ENCODE results near the gene PELI2.

The PELI2 gene

GRCh38 chr14:56241461-56241860 lies 123.2 kb downstream of the PELI2 start:
- DNase-seq, result no peak
- H3K4me1 ChIP-seq, result no peaks in the 10 kb centered on the region

GRCh38 chr14:56243110-56243509 lies 124.9 kb downstream of the PELI2 start:
- Histone ChIP-seq H3K4me1 (no peaks in the 10 kb centered on the region), H3K27me3 (no peaks in the 10 kb centered on the region), H3K36me3 (no peaks in the 10 kb centered on the region), H3K4me3 (ENCODE audit: low read depth, low read length) (no peak overlapping the region), H3K9me3 (no peaks in the 10 kb centered on the region)
- TF ChIP-seq CTCF (IDR thresholded peaks at IDR 0.05; ENCODE audit: low read depth, low read length), result no peak
- DNase-seq, result no peak

More at GRCh38 chr14:56241461-56241860, 123.2 kb downstream of the PELI2 start:
- no peaks in the 10 kb centered on the region for H3K27me3 ChIP-seq
- H3K9me3 ChIP-seq, result no peaks in the 10 kb centered on the region
- TF ChIP-seq CTCF (IDR thresholded peaks at IDR 0.05; ENCODE audit: low read depth, low read length), result no peak
- no peaks in the 10 kb centered on the region for H3K36me3 ChIP-seq
- H3K4me3 ChIP-seq (ENCODE audit: low read depth, low read length), result no peak overlapping the region

GRCh38 chr14:56244138-56244789 lies 126.1 kb downstream of the PELI2 start:
- no peaks in the 10 kb centered on the region for H3K4me1 ChIP-seq
- no peaks in the 10 kb centered on the region for H3K27me3 ChIP-seq
- no peak for DNase-seq
- H3K9me3 ChIP-seq, result no peaks in the 10 kb centered on the region
- no peak for TF ChIP-seq CTCF (IDR thresholded peaks at IDR 0.05; ENCODE audit: low read depth, low read length)
- H3K36me3 ChIP-seq, result no peaks in the 10 kb centered on the region
- H3K4me3 ChIP-seq (ENCODE audit: low read depth, low read length), result no peak overlapping the region

- Histone ChIP-seq H3K4me3 (ENCODE audit: low read depth, low read length) (no peak overlapping the region), H3K4me1 (no peaks in the 10 kb centered on the region), H3K27me3 (no peaks in the 10 kb centered on the region), H3K9me3 (no peaks in the 10 kb centered on the region), H3K36me3 (no peaks in the 10 kb centered on the region)
- peak; percentile 48 for TF ChIP-seq CTCF (IDR thresholded peaks at IDR 0.05; ENCODE audit: low read depth, low read length)
- DNase-seq, result no peak
Observed at GRCh38 chr14:56247495-56248200, 129.4 kb downstream of the PELI2 start.

- no peak for TF ChIP-seq CTCF (IDR thresholded peaks at IDR 0.05; ENCODE audit: low read depth, low read length)
- Histone ChIP-seq H3K9me3 (no peaks in the 10 kb centered on the region), H3K27me3 (no peaks in the 10 kb centered on the region), H3K36me3 (no peaks in the 10 kb centered on the region), H3K4me1 (no peaks in the 10 kb centered on the region), H3K4me3 (ENCODE audit: low read depth, low read length) (no peak overlapping the region)
- DNase-seq, result no peak
Observed at GRCh38 chr14:56248442-56248841, 130.2 kb downstream of the PELI2 start.

- no peak for TF ChIP-seq CTCF (IDR thresholded peaks at IDR 0.05; ENCODE audit: low read depth, low read length)
- H3K27me3 ChIP-seq, result peaks cover 15% of the 10 kb centered on the region
- no peaks in the 10 kb centered on the region for H3K9me3 ChIP-seq
- DNase-seq, result no peak
- H3K4me3 ChIP-seq (ENCODE audit: low read depth, low read length), result no peak overlapping the region
- no peaks in the 10 kb centered on the region for H3K4me1 ChIP-seq
- no peaks in the 10 kb centered on the region for H3K36me3 ChIP-seq
Observed at GRCh38 chr14:56261046-56261445, 142.8 kb downstream of the PELI2 start.

Data from BE2C (cell line).